ENCODE results near the gene TRAPPC12.

Gene TRAPPC12

GRCh38 chr2:3387011-3387410, 7.5 kb downstream of the TRAPPC12 start:
- no peak overlapping the region for H3K4me3 ChIP-seq (ENCODE audit: low read depth, low read length)
- TF ChIP-seq, protein P1, sequence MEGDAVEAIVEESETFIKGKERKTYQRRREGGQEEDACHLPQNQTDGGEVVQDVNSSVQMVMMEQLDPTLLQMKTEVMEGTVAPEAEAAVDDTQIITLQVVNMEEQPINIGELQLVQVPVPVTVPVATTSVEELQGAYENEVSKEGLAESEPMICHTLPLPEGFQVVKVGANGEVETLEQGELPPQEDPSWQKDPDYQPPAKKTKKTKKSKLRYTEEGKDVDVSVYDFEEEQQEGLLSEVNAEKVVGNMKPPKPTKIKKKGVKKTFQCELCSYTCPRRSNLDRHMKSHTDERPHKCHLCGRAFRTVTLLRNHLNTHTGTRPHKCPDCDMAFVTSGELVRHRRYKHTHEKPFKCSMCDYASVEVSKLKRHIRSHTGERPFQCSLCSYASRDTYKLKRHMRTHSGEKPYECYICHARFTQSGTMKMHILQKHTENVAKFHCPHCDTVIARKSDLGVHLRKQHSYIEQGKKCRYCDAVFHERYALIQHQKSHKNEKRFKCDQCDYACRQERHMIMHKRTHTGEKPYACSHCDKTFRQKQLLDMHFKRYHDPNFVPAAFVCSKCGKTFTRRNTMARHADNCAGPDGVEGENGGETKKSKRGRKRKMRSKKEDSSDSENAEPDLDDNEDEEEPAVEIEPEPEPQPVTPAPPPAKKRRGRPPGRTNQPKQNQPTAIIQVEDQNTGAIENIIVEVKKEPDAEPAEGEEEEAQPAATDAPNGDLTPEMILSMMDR (IDR thresholded peaks at IDR 0.05; ENCODE audit: low read depth, low read length) = no peak

GRCh38 chr2:3387644-3388411, 8.3 kb downstream of the TRAPPC12 start:
- TF ChIP-seq, protein P1 (IDR thresholded peaks at IDR 0.05; ENCODE audit: low read depth, low read length) = no peak
- no peak overlapping the region for H3K4me3 ChIP-seq (ENCODE audit: low read depth, low read length)

DNA sequence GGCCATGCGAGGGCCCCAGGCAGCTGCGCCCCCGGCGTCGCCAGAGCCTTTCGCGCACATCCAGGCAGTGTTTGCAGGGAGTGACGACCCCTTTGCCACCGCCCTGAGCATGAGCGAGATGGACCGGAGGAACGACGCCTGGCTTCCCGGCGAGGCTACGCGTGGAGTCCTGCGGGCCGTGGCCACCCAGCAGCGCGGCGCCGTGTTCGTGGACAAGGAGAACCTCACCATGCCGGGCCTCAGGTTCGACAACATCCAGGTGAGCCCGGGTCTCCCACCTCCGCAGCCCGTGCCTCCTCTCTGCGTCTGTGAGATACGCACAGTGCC, 8.9 kb downstream of the TRAPPC12 start:
- TF ChIP-seq, protein P1 (IDR thresholded peaks at IDR 0.05; ENCODE audit: low read depth, low read length) = no peak
- no peak overlapping the region for H3K4me3 ChIP-seq (ENCODE audit: low read depth, low read length)

DNA sequence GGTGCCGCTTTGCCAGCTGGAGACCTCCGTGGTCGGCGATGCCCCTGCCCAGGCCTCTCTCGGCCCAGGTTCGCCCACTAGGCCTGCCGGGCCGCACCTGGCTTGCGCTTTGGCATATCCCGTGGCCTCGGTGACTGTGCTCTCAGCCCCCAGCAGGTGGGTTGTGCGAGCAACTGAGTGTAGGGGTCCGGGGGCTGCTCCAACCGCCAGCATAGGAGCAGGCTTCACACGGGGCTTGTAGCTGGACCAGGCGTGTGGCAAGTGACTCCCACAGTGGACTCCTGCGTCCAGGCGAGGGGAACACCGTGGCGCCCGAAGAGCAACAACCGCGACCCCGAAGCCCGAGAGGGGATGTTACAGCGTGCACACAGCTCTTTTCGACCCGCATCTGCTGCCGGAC, 9.7 kb downstream of the TRAPPC12 start:
- no peak overlapping the region for H3K4me3 ChIP-seq (ENCODE audit: low read depth, low read length)
- TF ChIP-seq, protein P1 (IDR thresholded peaks at IDR 0.05; ENCODE audit: low read depth, low read length) = no peak

DNA sequence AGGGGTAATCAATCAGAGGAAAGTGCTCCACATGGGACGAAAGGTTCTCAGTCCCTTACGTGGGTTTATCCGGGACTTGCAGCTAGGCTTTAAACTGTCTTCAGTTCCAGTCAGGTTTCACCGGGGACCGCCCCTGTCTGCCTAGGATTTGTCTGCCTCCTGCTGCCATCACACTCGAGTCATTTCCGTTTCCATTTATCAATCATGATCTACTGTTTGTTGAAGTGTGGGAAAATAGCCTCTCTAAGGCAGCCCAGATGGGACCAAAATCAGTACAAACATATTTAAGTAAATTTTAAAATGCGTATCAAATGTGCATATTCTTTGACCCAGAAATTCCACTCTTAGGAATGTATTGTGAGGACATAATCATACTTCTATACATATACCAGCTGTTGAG, 10.5 kb downstream of the TRAPPC12 start:
- H3K4me3 ChIP-seq (ENCODE audit: low read depth, low read length) = no peak overlapping the region
- TF ChIP-seq, protein P1 (IDR thresholded peaks at IDR 0.05; ENCODE audit: low read depth, low read length) = no peak

DNA sequence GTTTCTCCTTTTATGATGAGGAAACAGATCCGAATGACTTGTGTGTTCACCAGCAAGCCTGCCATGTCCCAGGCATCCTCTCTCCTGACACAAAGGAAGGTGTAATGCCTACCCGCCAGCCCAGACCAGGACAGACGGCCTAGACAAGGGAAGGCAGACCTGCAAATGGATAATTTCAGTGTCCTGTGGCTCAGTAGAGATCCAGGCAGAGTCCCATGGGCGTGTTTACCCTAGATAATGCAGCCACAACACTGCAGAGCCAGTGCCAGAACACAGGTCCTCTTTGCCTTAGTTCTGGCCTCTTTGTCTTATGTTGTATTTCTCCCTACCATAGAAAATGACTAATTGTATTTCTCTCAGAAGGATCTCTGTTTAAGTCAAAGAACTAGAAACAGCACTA, 12.7 kb downstream of the TRAPPC12 start:
- no peak overlapping the region for H3K4me3 ChIP-seq (ENCODE audit: low read depth, low read length)
- TF ChIP-seq, protein P1 (IDR thresholded peaks at IDR 0.05; ENCODE audit: low read depth, low read length) = no peak

DNA sequence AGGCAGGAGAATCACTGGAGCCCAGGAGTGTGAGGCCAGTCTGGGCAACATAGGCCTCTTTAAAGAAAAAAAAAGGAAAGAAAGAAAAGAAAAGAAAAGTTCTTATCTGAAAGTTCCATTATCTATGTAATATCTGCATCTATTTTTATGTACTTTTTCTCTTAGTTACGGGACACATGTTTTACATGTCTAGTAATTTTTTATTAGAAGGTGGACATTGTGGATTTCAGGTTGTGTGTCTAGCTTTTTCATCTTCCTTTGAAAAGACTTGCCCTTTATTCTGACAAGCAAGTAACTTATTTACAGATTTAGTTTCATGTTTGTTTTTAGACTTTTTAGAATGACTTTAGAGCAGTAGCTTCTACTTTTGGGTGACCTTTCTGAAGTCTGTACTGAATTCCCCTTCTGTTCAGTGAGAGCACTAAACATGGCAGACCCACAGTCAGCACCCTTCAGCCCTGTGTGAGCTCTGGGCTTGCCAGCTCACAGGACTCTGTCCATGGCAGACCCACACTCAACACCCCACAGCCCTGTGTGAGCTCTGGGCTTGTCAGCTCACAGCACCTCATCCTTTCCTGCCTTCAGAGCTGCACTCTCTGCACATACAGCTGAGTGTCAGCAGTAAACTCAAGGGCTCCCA, 17.5 kb downstream of the TRAPPC12 start:
- no peak overlapping the region for H3K4me3 ChIP-seq (ENCODE audit: low read depth, low read length)
- TF ChIP-seq, protein P1 (IDR thresholded peaks at IDR 0.05; ENCODE audit: low read depth, low read length) = no peak
